Astrocyte (in vitro differentiated cells and primary cell): ENCODE data around the gene KDR. TPM values are rescaled to one million over a fixed set of nuclear protein-coding genes. Genes with fewer than 3 reads are reported as not detected.
A peak's percentile ranks its signal among the peaks of the same experiment; 100 is the strongest.

Experiments used
- DNase-seq: peaks from one replicate; pipeline ENCODE4 v3.0.0-alpha.2; 2010; ENCODE audit warnings: low read depth
- FAIRE-seq: peaks from 2 replicates; lab custom pipeline; 2011; peaks lifted over from hg19 to GRCh38; lab: Jason Lieb, UNC
- H2AFZ ChIP-seq: 2 replicates; pipeline ENCODE4 v1.6.0; 2012; ENCODE audit warnings: low read depth, low read length, inconsistent platforms
- H3K27ac ChIP-seq: 2 replicates; pipeline ENCODE4 v1.5.1; 2011; ENCODE audit warnings: low read depth, low read length, inconsistent platforms
- H3K27me3 ChIP-seq: 2 replicates; pipeline ENCODE4 v1.6.0; 2011; ENCODE audit warnings: low read length, inconsistent platforms; ENCODE audit not compliant: insufficient read depth
- H3K36me3 ChIP-seq: 2 replicates; pipeline ENCODE4 v1.5.1; 2011; ENCODE audit warnings: low read length, inconsistent platforms; ENCODE audit not compliant: insufficient read depth
- H3K4me1 ChIP-seq: 2 replicates; pipeline ENCODE4 v1.5.1; 2011; ENCODE audit warnings: low read length, inconsistent platforms; ENCODE audit not compliant: insufficient read depth
- H3K4me2 ChIP-seq: 2 replicates; pipeline ENCODE4 v1.6.0; 2012; ENCODE audit warnings: low read length, inconsistent platforms
- H3K4me3 ChIP-seq: 2 replicates; pipeline ENCODE4 v1.5.1; 2011; ENCODE audit warnings: low read depth, mild to moderate bottlenecking, low read length, inconsistent platforms; ENCODE audit not compliant: insufficient read depth
- H3K79me2 ChIP-seq: 2 replicates; pipeline ENCODE4 v1.6.0; 2012; ENCODE audit warnings: mild to moderate bottlenecking, low read length, inconsistent platforms; ENCODE audit not compliant: insufficient read depth
- H3K9ac ChIP-seq: 2 replicates; pipeline ENCODE4 v1.6.0; 2012; ENCODE audit warnings: mild to moderate bottlenecking, low read length, inconsistent platforms
- H3K9me3 ChIP-seq: 2 replicates; pipeline ENCODE4 v1.5.1; 2012; ENCODE audit warnings: low read depth, mild to moderate bottlenecking, low read length, inconsistent platforms; ENCODE audit not compliant: insufficient read depth
- H4K20me1 ChIP-seq: 2 replicates; pipeline ENCODE4 v1.6.0; 2012; ENCODE audit warnings: low read length, inconsistent platforms; ENCODE audit not compliant: insufficient read depth
- H3K27ac Mint-ChIP-seq: one replicate; pipeline ENCODE4 v1.8.0; 2021; ENCODE audit warnings: mild to moderate bottlenecking, mixed read lengths; ENCODE audit not compliant: unreplicated experiment
- H3K27me3 Mint-ChIP-seq: one replicate; pipeline ENCODE4 v1.8.0; 2021; ENCODE audit warnings: low read depth, mixed read lengths; ENCODE audit not compliant: unreplicated experiment
- H3K36me3 Mint-ChIP-seq: one replicate; pipeline ENCODE4 v1.8.0; 2021; ENCODE audit warnings: low read depth, mixed read lengths; ENCODE audit not compliant: unreplicated experiment
- H3K4me1 Mint-ChIP-seq: one replicate; pipeline ENCODE4 v1.8.0; 2021; ENCODE audit warnings: low read depth, mixed read lengths; ENCODE audit not compliant: unreplicated experiment
- H3K4me3 Mint-ChIP-seq: one replicate; pipeline ENCODE4 v1.8.0; 2021; ENCODE audit warnings: mild to moderate bottlenecking, moderate library complexity, mixed read lengths; ENCODE audit not compliant: unreplicated experiment
- H3K9me3 Mint-ChIP-seq: one replicate; pipeline ENCODE4 v1.8.0; 2021; ENCODE audit warnings: mild to moderate bottlenecking, mixed read lengths; ENCODE audit not compliant: unreplicated experiment
- EZH2 ChIP-seq: IDR thresholded peaks from 2 replicates; pipeline ENCODE4 v1.6.1; 2012; ENCODE audit warnings: mild to moderate bottlenecking, low read length, inconsistent platforms; ENCODE audit not compliant: insufficient read depth
- total RNA-seq: library from RNA; stranded (reverse); gene quantifications from 2 replicates; pipeline ENCODE4 v1.2.1, GENCODE V29; 2021
- TF ChIP-seq, protein P1 (sequence below): IDR thresholded peaks from 2 replicates; pipeline ENCODE4 v1.5.1; 2011; ENCODE audit warnings: low read depth, mild to moderate bottlenecking, inconsistent platforms, low read length, moderate library complexity; ENCODE audit not compliant: insufficient read depth

The KDR gene
- total RNA-seq, 1 donor from 2014 or later: 2.5 TPM

DNA sequence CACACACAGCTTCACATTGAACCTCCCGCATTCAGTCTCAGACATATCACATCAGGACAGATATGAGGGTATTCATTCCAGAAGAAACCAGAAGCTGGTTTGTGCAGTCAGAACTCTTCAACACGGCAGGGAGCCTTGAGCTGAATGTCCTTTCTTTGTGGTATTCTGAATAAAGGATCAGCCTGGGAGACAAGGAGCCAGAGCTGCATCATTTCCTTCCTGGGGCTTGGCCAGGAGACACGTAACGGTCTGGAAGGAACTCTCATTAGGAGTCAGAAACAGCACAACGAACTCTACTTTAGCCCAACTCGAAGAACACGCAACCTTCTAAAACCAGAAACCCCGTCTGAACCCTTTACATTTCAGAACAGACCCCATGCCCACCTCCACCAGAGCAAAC is 46.4 kb downstream of the KDR start:
- Histone ChIP-seq H3K9ac (peak overlapping the region; percentile 70), H3K4me2 (peak overlapping the region; percentile 78), H4K20me1 (no peaks in the 10 kb centered on the region), H3K4me3 (peak overlapping the region; percentile 27), H3K4me1 (peaks cover 36% of the 10 kb centered on the region), H3K27ac (peak overlapping the region; percentile 87), H3K9me3 (no peaks in the 10 kb centered on the region), H3K27me3 (no peaks in the 10 kb centered on the region), H2AFZ (peak overlapping the region; percentile 62), H3K36me3 (no peaks in the 10 kb centered on the region), H3K79me2 (no peaks in the 10 kb centered on the region)
- FAIRE-seq: peak; percentile 96
- Mint-ChIP-seq H3K4me1 (peaks cover 50% of the 10 kb centered on the region), H3K36me3 (peaks cover 1% of the 10 kb centered on the region), H3K27me3 (no peaks in the 10 kb centered on the region), H3K4me3 (no peak overlapping the region), H3K27ac (peak overlapping the region; percentile 78), H3K9me3 (no peaks in the 10 kb centered on the region)
- TF ChIP-seq, protein P1, sequence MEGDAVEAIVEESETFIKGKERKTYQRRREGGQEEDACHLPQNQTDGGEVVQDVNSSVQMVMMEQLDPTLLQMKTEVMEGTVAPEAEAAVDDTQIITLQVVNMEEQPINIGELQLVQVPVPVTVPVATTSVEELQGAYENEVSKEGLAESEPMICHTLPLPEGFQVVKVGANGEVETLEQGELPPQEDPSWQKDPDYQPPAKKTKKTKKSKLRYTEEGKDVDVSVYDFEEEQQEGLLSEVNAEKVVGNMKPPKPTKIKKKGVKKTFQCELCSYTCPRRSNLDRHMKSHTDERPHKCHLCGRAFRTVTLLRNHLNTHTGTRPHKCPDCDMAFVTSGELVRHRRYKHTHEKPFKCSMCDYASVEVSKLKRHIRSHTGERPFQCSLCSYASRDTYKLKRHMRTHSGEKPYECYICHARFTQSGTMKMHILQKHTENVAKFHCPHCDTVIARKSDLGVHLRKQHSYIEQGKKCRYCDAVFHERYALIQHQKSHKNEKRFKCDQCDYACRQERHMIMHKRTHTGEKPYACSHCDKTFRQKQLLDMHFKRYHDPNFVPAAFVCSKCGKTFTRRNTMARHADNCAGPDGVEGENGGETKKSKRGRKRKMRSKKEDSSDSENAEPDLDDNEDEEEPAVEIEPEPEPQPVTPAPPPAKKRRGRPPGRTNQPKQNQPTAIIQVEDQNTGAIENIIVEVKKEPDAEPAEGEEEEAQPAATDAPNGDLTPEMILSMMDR: no peak
- TF ChIP-seq EZH2: no peak
- DNase-seq: peak; percentile 85

DNA sequence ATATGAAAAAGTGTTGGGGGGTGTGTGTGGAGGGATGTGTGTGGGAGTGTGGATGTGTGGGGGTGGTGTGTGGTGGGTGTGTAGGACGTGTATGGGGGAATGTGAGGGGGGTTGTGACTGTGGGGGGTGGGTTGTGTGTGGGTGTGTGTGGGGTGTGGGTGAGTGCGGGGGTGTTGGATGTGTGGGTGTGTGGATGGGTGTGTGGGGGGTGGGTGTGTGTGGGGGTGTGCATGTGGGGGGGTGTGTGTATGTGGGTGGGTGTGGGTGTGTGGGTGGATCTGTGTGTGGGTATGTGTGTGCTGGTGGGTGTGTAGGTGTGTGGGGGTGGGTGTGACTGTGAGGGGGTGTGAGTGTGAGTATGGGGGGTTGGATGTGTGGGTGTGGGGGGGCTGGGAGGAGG is 47.8 kb downstream of the KDR start:
- peaks cover 1% of the 10 kb centered on the region for H3K36me3 Mint-ChIP-seq
- no peak overlapping the region for H3K4me3 ChIP-seq
- H3K9ac ChIP-seq: no peak overlapping the region
- peaks cover 36% of the 10 kb centered on the region for H3K4me1 ChIP-seq
- FAIRE-seq: no peak
- no peaks in the 10 kb centered on the region for H3K36me3 ChIP-seq
- no peaks in the 10 kb centered on the region for H3K27me3 Mint-ChIP-seq
- no peak for DNase-seq
- no peaks in the 10 kb centered on the region for H3K79me2 ChIP-seq
- H4K20me1 ChIP-seq: no peaks in the 10 kb centered on the region
- no peak overlapping the region for H3K27ac ChIP-seq
- H3K4me3 Mint-ChIP-seq: no peak overlapping the region
- H3K9me3 ChIP-seq: no peaks in the 10 kb centered on the region
- no peak overlapping the region for H3K4me2 ChIP-seq
- TF ChIP-seq, protein P1: no peak
- TF ChIP-seq EZH2: no peak
- no peaks in the 10 kb centered on the region for H3K9me3 Mint-ChIP-seq
- H3K27ac Mint-ChIP-seq: no peak overlapping the region
- peaks cover 58% of the 10 kb centered on the region for H3K4me1 Mint-ChIP-seq
- H3K27me3 ChIP-seq: no peaks in the 10 kb centered on the region
- H2AFZ ChIP-seq: no peak overlapping the region

DNA sequence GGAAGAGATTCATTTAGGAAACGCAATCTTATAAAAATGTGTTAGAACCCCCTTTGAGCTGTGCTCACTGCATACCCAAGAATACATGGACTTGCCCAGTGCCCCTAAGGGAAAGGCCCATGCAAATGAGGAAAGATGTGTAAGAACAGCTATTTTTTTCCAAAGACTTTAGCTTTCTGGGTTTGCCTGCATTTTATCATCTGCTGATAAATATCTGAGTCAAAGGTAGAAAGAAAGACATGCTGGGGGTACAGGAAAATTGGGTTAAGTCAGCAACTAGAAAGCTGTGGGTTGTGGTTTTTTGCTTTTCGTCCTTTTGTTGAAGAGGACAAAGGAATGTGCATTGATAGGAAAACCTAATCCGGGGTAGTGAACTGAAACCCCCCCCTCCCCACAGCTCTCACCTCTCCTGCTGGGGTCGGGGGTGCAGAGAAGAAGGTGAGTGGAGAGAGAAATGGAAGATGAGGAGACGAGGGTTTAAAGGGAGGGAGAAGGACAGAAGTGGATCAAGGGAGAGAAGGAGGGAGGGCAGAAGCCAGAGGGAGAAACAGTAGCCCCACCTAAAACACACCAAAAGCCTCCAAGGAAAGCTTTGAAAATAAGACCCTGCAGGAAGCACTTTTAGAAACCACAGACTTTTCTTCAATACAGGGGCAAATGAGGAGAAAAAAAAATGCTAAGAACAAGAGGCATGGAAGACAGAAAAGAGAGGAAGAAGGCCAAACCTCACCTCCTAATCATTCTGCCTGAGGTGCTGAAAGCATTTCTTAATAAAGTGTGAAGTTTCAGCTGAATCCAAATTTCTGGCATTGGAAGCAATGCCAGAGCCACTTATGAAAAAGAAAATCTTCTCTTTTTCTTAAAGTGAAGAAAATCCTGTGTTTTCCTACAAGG is 49.3 kb downstream of the KDR start:
- Mint-ChIP-seq H3K4me1 (peaks cover 57% of the 10 kb centered on the region), H3K27ac (peak overlapping the region; percentile 88)

More for the DNA sequence above, 49.3 kb downstream of the KDR start:
- peak overlapping the region; percentile 14 for H3K9ac ChIP-seq
- no peaks in the 10 kb centered on the region for H4K20me1 ChIP-seq
- no peak overlapping the region for H3K4me3 ChIP-seq
- H3K79me2 ChIP-seq: no peaks in the 10 kb centered on the region
- H3K27me3 ChIP-seq: no peaks in the 10 kb centered on the region
- peak overlapping the region; percentile 54 for H3K27ac ChIP-seq
- DNase-seq (peak; percentile 58), FAIRE-seq (no peak)
- H3K4me1 ChIP-seq: peaks cover 36% of the 10 kb centered on the region
- H3K9me3 ChIP-seq: no peaks in the 10 kb centered on the region
- no peak for TF ChIP-seq EZH2
- TF ChIP-seq, protein P1: no peak
- peaks cover 1% of the 10 kb centered on the region for H3K36me3 Mint-ChIP-seq
- peak overlapping the region; percentile 13 for H2AFZ ChIP-seq
- no peak overlapping the region for H3K4me3 Mint-ChIP-seq
- no peaks in the 10 kb centered on the region for H3K36me3 ChIP-seq
- peak overlapping the region; percentile 29 for H3K4me2 ChIP-seq
- H3K9me3 Mint-ChIP-seq: no peaks in the 10 kb centered on the region
- no peaks in the 10 kb centered on the region for H3K27me3 Mint-ChIP-seq
